GM21515 (cell line): Measurements from ENCODE around the gene SON.

Experiments
- ATAC-seq: cut with Tn5 transposase; IDR thresholded peaks from one replicate; pipeline ENCODE4 v1.9.1; 2021; ENCODE audit not compliant: unreplicated experiment

Gene SON

GRCh38 chr21:33544451-33545195 lies 1.8 kb downstream of the SON start:
- no peak for ATAC-seq

- ATAC-seq = no peak
Measured at GRCh38 chr21:33546086-33546485, 3.2 kb downstream of the SON start.

DNA sequence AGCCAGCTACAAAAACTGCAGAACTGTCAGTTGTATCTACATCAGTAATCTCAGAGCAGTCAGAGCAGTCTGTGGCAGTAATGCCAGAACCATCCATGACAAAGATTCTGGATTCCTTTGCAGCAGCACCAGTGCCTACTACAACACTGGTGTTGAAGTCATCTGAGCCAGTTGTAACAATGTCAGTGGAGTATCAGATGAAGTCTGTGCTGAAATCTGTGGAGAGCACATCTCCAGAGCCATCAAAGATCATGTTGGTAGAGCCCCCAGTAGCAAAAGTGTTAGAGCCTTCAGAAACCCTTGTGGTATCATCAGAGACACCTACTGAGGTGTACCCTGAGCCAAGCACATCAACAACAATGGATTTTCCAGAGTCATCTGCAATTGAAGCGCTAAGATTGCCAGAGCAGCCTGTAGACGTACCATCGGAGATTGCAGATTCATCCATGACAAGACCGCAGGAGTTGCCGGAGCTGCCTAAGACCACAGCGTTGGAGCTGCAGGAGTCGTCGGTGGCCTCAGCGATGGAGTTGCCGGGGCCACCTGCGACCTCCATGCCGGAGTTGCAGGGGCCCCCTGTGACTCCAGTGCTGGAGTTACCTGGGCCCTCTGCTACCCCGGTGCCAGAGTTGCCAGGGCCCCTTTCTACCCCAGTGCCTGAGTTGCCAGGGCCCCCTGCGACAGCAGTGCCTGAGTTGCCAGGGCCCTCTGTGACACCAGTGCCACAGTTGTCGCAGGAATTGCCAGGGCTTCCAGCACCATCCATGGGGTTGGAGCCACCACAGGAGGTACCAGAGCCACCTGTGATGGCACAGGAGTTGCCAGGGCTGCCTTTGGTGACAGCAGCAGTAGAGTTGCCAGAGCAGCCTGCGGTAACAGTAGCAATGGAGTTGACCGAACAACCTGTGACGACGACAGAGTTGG lies 7.3 kb downstream of the SON start:
- no peak for ATAC-seq

- ATAC-seq = no peak
Measured at GRCh38 chr21:33550772-33551660, 8.2 kb downstream of the SON start.

DNA sequence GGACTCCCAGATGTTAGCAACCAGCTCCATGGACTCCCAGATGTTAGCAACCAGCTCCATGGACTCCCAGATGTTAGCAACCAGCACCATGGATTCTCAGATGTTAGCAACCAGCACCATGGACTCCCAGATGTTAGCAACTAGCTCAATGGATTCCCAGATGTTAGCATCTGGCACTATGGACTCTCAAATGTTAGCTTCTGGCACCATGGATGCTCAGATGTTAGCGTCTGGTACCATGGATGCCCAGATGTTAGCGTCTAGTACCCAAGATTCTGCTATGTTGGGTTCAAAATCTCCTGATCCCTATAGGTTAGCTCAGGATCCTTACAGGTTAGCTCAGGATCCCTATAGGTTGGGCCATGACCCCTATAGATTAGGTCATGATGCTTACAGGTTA lies 8.8 kb downstream of the SON start:
- no peak for ATAC-seq

DNA sequence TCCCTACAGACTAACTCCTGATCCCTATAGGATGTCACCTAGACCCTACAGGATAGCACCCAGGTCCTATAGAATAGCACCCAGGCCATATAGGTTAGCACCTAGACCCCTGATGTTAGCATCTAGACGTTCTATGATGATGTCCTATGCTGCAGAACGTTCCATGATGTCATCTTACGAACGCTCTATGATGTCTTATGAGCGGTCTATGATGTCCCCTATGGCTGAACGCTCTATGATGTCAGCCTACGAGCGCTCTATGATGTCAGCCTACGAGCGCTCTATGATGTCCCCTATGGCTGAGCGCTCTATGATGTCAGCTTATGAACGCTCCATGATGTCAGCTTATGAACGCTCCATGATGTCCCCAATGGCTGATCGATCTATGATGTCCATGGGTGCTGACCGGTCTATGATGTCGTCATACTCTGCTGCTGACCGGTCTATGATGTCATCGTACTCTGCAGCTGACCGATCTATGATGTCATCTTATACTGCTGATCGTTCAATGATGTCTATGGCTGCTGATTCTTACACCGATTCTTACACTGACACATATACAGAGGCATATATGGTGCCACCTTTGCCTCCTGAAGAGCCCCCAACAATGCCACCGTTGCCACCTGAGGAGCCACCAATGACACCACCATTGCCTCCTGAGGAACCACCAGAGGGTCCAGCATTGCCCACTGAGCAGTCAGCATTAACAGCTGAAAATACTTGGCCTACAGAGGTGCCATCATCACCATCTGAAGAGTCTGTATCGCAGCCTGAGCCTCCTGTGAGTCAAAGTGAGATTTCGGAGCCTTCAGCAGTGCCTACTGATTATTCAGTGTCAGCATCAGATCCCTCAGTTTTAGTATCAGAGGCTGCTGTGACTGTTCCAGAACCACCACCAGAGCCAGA lies 9.5 kb downstream of the SON start:
- ATAC-seq = no peak

DNA sequence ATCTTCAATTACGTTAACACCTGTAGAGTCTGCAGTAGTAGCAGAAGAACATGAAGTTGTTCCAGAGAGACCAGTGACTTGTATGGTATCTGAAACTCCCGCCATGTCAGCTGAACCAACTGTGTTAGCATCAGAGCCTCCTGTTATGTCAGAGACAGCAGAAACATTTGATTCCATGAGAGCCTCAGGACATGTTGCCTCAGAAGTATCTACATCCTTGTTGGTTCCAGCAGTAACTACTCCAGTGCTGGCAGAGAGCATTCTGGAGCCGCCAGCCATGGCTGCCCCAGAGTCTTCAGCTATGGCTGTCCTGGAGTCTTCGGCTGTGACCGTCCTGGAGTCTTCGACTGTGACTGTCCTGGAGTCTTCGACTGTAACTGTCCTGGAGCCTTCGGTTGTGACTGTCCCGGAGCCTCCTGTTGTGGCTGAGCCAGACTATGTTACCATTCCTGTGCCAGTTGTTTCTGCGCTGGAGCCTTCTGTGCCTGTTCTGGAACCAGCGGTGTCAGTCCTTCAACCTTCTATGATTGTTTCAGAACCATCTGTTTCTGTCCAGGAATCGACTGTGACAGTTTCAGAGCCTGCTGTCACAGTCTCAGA lies 10.3 kb downstream of the SON start:
- ATAC-seq = no peak

DNA sequence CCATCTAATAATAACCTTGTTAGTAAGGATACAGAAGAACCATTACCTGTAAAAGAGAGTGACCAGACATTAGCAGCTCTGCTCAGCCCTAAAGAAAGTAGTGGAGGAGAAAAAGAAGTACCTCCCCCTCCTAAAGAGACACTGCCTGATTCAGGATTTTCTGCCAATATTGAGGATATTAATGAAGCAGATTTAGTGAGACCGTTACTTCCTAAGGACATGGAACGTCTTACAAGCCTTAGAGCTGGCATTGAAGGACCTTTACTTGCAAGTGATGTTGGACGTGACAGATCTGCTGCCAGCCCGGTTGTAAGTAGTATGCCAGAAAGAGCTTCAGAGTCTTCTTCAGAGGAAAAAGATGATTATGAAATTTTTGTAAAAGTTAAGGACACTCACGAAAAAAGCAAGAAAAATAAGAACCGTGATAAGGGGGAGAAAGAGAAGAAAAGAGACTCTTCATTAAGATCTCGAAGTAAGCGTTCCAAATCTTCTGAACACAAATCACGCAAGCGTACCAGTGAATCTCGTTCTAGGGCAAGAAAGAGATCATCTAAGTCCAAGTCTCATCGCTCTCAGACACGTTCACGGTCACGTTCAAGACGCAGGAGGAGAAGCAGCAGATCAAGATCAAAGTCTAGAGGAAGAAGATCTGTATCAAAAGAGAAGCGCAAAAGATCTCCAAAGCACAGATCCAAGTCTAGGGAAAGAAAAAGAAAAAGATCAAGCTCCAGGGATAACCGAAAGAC lies 11.6 kb downstream of the SON start:
- no peak for ATAC-seq

GRCh38 chr21:33554982-33555344 lies 12.1 kb downstream of the SON start:
- ATAC-seq = no peak

GRCh38 chr21:33557447-33557846 lies 14.6 kb downstream of the SON start:
- ATAC-seq = no peak

DNA sequence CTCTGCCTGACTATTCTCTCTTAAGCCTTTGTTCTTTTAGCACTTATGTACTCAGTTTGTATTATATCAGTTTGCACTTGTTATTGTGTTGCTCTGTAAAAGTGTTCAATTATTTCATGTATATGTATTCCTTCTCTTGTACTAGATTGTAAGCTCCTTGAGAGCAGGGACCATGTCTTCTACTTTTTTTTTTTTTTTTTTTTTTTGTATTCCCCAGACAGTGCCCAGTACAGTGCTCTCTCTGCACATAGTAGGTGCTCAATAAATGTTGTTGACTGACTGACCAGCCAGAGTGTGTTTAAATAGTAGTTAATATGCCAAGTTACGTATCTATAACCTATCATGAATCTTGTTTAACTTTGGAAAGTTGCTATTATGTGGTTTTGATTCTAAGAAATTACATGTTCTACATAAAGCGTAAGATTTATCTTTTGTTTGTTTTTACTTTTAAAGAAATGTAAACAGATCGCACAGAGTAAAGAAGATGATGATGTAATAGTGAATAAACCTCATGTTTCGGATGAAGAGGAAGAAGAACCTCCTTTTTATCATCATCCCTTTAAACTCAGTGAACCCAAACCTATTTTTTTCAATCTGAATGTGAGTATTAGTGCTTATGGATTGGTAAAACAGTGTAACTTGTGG lies 16.1 kb downstream of the SON start:
- no peak for ATAC-seq

- ATAC-seq = no peak
Measured at GRCh38 chr21:33559813-33560212, 17.0 kb downstream of the SON start.

- ATAC-seq = no peak
Measured at GRCh38 chr21:33560965-33561364, 18.1 kb downstream of the SON start.

GRCh38 chr21:33561373-33561772 lies 18.5 kb downstream of the SON start:
- ATAC-seq = no peak

- ATAC-seq = no peak
Measured at GRCh38 chr21:33562389-33562788, 19.6 kb downstream of the SON start.

DNA sequence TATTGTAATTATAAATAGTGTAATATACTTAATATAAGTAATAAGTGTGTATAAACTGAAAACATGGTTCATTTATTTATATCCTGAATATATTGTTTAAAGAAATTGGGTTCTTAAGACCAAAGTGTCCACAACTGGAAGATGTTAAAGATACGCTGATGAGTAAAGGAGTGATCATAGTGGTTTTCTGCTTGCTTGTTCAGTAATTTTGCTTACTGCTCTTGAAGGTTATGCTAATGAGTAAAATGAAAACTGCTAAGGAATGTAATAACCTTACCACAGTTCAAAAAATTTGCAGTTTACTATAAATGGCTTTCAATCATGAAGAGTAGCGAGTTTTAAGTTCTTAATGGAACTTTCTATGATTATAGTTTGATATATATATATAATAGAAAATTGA lies 23.7 kb downstream of the SON start:
- ATAC-seq = no peak

GRCh38 chr21:33567914-33568313 lies 25.1 kb downstream of the SON start:
- no peak for ATAC-seq

- no peak for ATAC-seq
Measured at GRCh38 chr21:33568448-33568847, 25.6 kb downstream of the SON start.

GRCh38 chr21:33569991-33570390 lies 27.2 kb downstream of the SON start:
- no peak for ATAC-seq
